Kidney epithelial cell (primary cell): ENCODE data around the gene PPIA. TPM values are rescaled to one million over a fixed set of nuclear protein-coding genes. Genes with fewer than 3 reads are reported as not detected.

Experiments
- DNase-seq: peaks from one replicate; pipeline ENCODE4 v3.0.0-alpha.2; 2010; ENCODE audit warnings: low read depth
- H3K27me3 ChIP-seq: 2 replicates; pipeline ENCODE4 v1.6.0; 2011; ENCODE audit warnings: low read length; ENCODE audit not compliant: control insufficient read depth, insufficient read depth
- H3K36me3 ChIP-seq: 2 replicates; pipeline ENCODE4 v1.5.1; 2011; ENCODE audit warnings: low read length; ENCODE audit not compliant: control insufficient read depth, insufficient read depth
- H3K4me3 ChIP-seq: 2 replicates; pipeline ENCODE4 v1.5.1; 2011; ENCODE audit warnings: low read depth, mild to moderate bottlenecking, control low read depth, low read length
- CTCF ChIP-seq: IDR thresholded peaks from 2 replicates; pipeline ENCODE4 v1.5.1; 2011; ENCODE audit warnings: mild to moderate bottlenecking, moderate library complexity, low read length, control low read depth, inconsistent platforms; ENCODE audit not compliant: insufficient read depth, poor library complexity, severe bottlenecking
- total RNA-seq: library from RNA; depleted of rRNA; stranded (reverse); fragments of >200 nt; gene quantifications from 2 replicates; pipeline ENCODE4 v1.2.3, GENCODE V29; 2015

The PPIA gene
- total RNA-seq, 1 donor from 2014 or later = 2,696 TPM

DNA sequence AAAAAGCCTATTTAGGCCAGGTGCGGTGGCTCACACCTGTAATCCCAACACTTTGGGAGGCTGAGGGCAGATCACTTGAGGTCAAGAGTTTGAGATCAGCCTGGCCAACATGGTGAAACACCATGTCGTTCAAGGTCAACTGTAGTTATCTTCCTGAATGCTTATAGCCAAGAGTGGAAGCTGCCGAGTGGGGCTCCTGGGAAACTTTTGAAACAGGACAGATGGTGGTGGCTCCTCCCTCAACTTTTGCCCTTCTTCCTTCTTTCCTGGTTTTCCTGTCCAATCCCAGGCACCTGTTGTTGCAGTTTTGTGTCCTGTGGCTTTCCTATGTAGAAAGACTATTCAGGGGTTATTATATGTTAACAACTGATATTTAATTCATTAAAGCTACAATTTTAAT, 8.7 kb upstream of the PPIA start:
- no peak for TF ChIP-seq CTCF
- no peak for DNase-seq
- Histone ChIP-seq H3K36me3 (no peaks in the 10 kb centered on the region), H3K4me3 (no peak overlapping the region), H3K27me3 (no peaks in the 10 kb centered on the region)

GRCh38 chr7:44789990-44790389, 6.5 kb upstream of the PPIA start:
- no peaks in the 10 kb centered on the region for H3K27me3 ChIP-seq

DNA sequence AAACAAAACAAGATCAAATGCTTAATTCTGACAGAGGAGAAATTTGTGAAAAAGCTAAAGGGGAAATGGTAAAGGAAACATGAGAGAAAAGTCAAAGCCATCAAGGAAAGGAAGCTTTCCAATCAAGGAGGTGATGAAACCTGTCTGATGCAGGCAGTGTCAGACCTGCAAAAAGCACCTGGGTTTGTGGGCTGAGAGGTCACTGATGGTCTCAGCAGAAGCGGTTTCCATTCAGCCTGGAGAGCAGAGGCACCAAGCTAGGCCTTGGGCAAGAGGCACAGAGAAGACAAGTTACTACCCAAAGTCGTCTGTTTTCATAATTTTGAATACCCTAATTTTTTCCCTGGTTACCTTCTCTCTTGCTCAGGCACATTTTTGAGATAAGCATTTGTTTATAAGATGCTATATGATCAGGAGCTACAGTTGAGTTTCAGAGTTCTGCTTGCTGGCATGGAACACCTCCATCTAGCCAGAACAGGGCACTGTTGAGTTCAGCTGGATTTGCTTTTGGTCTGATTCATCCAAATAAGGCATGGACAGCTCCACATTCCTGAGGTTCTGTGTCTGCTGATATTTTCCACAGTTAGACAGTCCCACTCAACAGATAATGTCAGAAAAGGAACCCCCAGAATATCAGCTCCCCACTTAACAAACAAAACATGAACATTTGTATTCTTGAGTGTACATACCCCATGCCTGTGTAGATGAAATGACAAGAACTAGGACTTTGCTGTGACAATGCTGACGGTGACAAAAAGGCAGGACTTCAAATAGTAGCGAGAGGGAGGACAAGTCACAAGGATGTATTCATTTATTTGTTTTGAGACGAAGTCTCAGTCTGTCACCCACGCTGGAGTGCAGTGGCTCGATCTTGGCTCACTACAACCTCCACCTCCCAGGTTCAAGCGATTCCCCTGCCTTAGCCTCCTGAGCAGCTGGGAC, 4.9 kb upstream of the PPIA start:
- H3K27me3 ChIP-seq = no peaks in the 10 kb centered on the region
- TF ChIP-seq CTCF = peak; percentile 17
- H3K4me3 ChIP-seq = no peak overlapping the region
- DNase-seq = no peak
- no peaks in the 10 kb centered on the region for H3K36me3 ChIP-seq

More at GRCh38 chr7:44789990-44790389, 6.5 kb upstream of the PPIA start:
- DNase-seq = no peak
- no peaks in the 10 kb centered on the region for H3K36me3 ChIP-seq
- TF ChIP-seq CTCF = no peak
- no peak overlapping the region for H3K4me3 ChIP-seq

DNA sequence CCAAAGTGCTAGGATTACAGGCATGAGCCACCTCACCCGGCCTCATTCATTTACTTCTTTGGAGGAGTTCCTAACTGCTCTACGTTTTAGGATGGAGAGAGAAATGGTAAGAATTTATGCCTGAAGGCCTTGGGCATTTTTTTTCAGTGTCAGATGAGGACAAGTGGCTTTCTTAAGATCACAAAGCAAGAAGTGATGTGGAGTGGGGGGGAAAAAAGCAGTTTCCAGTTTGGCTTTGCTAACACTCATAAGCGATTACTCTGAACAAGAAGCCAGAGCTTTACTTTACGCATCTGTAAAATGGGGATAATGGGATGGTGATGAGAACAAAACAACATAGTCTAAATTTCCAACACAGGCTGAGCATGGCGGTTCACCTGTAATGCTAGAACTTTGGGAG, 2.6 kb upstream of the PPIA start:
- Histone ChIP-seq H3K4me3 (no peak overlapping the region), H3K27me3 (no peaks in the 10 kb centered on the region), H3K36me3 (peaks cover 2% of the 10 kb centered on the region)
- no peak for DNase-seq
- no peak for TF ChIP-seq CTCF

DNA sequence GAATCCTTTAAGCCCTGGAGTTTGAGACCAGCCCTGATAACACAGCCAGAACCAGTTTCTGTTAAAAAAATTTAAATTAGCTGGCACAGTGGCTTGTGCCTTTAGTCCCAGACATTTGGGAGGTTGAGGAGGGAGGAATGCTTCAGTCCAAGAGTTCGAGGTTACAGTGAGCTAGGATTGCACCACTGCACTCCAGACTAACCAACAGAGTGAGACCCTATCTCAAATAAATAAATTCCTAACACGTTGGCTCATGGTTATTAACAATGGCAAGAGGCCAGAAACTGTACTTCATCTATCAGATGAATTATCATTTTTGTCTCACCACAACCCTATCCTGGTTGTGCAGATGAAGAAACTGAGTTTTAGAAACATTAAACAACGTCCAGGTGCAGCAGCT, 2.1 kb upstream of the PPIA start:
- no peak overlapping the region for H3K4me3 ChIP-seq
- DNase-seq = no peak
- peaks cover 2% of the 10 kb centered on the region for H3K36me3 ChIP-seq
- H3K27me3 ChIP-seq = no peaks in the 10 kb centered on the region
- no peak for TF ChIP-seq CTCF
